PFSK-1 (cell line): ENCODE results near the gene TMEM253.

ENCODE experiments used
- FOXP2 ChIP-seq: optimal IDR thresholded peaks from 2 replicates; pipeline ENCODE3; 2011; ENCODE audit warnings: borderline replicate concordance, control low read depth, inconsistent platforms; ENCODE audit not compliant: insufficient read depth; ENCODE audit errors: extremely low read length, extremely low read depth
- POLR2AphosphoS5 ChIP-seq: IDR thresholded peaks from 2 replicates; pipeline ENCODE4 v1.6.1; 2012; ENCODE audit warnings: low read depth, mild to moderate bottlenecking, control low read depth, low read length, moderate library complexity
- SIN3A ChIP-seq: IDR thresholded peaks from 2 replicates; pipeline ENCODE4 v1.6.1; 2012; ENCODE audit warnings: mild to moderate bottlenecking, low read length, moderate library complexity, borderline replicate concordance; ENCODE audit not compliant: insufficient read depth
- TAF1 ChIP-seq: IDR thresholded peaks from 2 replicates; pipeline ENCODE4 v1.6.1; 2012; ENCODE audit warnings: low read length, control low read depth, borderline replicate concordance; ENCODE audit not compliant: insufficient read depth
- TF ChIP-seq, protein P1 (sequence below), 2 experiments: IDR thresholded peaks; 2 replicates each; pipeline versions ENCODE4 v1.6.1 to v1.8.0; 2011 to 2012; ENCODE audit warnings: low read depth in 2 of 2, low read length in 2 of 2, control low read depth in 1 of 2, inconsistent platforms in 1 of 2, mild to moderate bottlenecking in 1 of 2, moderate library complexity in 1 of 2; ENCODE audit not compliant: insufficient read depth in 1 of 2

The TMEM253 gene

DNA sequence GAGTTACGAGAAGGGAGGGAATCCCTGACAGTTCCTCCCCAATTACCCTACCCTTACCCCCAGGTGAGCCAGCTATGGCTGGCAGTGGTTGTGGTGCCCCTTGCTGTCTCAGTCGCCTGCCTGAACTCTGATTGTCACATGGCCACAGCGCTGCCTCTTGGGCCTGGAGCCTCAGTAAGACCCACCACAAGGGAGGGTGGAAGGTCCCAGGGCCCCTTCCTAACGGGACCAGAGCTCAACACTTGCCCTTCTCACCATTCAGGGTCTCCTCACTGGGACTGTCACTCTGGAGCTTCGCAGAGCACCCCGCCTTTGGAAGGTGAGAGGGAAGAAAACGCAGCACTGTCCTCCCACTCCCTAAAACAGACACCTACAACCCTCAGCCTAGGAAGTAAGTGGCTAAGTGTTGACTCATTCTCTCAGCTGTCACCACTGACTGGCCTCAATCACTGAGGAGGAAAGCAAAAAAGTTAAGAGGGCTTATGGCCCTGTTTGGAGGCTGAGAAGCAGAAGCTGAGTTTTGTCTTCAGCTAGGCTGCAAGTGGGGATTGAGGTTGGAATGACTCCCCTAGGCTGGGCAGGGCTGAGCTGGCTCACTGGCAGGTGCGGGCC, 1.0 kb downstream of the TMEM253 start:
- TF ChIP-seq SIN3A (no peak), POLR2AphosphoS5 (no peak), TAF1 (no peak), FOXP2 (no peak)
- TF ChIP-seq, protein P1, sequence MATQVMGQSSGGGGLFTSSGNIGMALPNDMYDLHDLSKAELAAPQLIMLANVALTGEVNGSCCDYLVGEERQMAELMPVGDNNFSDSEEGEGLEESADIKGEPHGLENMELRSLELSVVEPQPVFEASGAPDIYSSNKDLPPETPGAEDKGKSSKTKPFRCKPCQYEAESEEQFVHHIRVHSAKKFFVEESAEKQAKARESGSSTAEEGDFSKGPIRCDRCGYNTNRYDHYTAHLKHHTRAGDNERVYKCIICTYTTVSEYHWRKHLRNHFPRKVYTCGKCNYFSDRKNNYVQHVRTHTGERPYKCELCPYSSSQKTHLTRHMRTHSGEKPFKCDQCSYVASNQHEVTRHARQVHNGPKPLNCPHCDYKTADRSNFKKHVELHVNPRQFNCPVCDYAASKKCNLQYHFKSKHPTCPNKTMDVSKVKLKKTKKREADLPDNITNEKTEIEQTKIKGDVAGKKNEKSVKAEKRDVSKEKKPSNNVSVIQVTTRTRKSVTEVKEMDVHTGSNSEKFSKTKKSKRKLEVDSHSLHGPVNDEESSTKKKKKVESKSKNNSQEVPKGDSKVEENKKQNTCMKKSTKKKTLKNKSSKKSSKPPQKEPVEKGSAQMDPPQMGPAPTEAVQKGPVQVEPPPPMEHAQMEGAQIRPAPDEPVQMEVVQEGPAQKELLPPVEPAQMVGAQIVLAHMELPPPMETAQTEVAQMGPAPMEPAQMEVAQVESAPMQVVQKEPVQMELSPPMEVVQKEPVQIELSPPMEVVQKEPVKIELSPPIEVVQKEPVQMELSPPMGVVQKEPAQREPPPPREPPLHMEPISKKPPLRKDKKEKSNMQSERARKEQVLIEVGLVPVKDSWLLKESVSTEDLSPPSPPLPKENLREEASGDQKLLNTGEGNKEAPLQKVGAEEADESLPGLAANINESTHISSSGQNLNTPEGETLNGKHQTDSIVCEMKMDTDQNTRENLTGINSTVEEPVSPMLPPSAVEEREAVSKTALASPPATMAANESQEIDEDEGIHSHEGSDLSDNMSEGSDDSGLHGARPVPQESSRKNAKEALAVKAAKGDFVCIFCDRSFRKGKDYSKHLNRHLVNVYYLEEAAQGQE (IDR thresholded peaks at IDR 0.05; ENCODE audit: insufficient read depth in 1 of 2, low read depth in 2 of 2, low read length in 2 of 2) = no peak

DNA sequence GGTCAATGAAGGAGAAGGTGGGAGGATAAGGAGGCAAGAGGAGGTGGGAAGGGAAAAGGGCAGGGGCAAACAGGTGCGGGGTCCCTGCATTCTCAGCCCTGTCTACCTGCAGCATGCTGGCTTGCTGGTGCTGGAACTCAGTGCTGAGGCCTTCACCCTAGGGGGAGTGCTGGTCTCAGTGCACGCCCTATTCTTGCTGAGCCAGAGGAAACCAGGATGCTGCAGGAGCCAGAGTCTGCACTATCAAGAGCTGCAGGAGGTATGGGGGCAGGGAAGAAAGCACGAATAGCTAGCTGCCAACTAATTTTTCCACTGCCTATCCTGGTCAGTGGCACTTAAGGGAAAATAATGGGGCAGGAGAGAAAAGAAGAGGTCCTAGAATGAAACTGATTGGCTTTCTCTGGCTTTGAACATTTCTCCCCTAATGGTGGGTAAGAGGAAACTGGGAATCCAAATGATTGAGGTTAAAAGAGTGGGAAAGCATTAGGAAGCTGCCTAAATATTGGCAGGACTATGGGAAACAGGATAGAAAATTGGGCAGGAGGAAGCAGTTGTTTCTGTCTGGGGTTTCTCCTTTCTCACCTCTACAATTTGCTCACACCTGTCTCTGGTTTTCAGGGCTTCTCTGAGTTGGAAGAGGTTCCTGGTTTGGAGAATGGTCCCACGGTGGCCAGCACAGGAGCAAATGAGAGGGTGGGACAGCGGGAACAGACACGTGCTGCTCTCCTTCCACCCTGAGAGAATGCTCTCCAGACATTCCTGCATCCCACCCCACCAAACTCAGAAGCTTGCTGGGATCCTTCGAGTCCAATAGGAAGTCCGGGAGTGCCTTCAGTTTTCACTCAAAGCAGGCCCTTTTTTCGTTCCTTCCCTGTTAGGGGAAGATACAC, 1.9 kb downstream of the TMEM253 start:
- TF ChIP-seq, protein P1 (IDR thresholded peaks at IDR 0.05; ENCODE audit: insufficient read depth in 1 of 2, low read depth in 2 of 2, low read length in 2 of 2) = no peak
- no peak for TF ChIP-seq SIN3A
- no peak for TF ChIP-seq TAF1
- TF ChIP-seq POLR2AphosphoS5 = no peak
- TF ChIP-seq FOXP2 = no peak

DNA sequence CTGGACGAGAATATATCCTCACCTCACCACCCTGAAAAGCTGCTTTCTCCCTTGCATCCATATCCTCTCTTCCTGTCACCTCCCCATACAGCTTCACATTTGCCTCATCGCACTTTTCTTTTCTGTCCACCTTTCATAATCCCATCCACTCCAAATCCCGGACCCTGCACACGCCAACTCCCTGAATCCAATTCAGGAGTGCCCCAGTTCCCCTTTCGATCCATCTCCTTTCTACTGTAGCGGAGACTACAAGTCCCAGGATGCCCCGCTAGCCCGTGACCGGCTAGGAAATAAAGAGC, 2.5 kb downstream of the TMEM253 start:
- TF ChIP-seq, protein P1 (IDR thresholded peaks at IDR 0.05; ENCODE audit: insufficient read depth in 1 of 2, low read depth in 2 of 2, low read length in 2 of 2) = no peak
- TF ChIP-seq POLR2AphosphoS5 (no peak), SIN3A (no peak), TAF1 (peak; percentile 16; the same call in 1 of the 2 replicates)

DNA sequence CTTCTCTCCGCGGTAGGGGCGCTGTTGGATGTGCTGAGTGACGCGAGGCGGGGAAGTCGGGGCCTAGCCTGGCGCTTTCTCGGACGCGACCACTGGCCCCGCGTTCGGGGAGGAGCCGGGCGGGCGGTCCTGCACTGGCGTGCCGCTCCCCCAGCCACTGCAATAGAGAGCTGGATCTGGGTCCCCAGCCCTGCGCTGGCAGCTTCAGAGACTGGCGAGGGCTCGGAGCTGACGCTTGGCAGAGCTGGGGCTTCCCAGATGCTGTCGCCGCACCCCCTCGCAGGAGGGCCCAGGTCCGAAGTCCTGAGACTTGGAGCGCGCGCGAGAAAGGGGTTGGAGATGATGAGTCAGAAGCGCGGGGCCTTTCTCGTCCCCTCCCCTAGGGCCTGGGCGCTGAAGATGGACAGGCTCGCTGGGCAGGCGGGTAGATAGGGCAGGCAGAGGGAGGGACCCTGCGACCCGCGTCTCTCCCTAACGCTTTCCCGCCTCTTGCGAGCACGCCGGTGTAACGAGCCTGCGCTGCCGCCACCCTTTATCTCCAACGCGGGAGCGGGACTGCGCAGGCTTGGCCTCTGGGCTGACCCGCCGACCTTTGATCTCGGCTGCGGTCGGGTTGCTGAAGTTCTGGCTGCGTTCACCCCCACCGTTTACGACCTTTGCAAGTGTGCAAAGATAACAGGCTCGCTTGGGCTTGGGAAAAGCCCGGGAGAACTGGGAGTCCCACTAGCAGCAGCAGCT, 3.0 kb downstream of the TMEM253 start:
- TF ChIP-seq TAF1 (0 out of 2 replicates have a peak, but pooled peaks have one; percentile 4), POLR2AphosphoS5 (peak; percentile 54), SIN3A (no peak), FOXP2 (peak; percentile 37)
- TF ChIP-seq, protein P1 (IDR thresholded peaks at IDR 0.05; ENCODE audit: insufficient read depth in 1 of 2, low read depth in 2 of 2, low read length in 2 of 2) = no peak
